WTC11 (cell line): Measurements from ENCODE around the gene VDR. TPM values are rescaled to one million over a fixed set of nuclear protein-coding genes. Genes with fewer than 3 reads are reported as not detected.

ENCODE experiments used
- ATAC-seq: fragments of 200-7000 bp; cut with Tn5 transposase; 2 replicates; pipeline ENCODE4 v1.10.0; 2021; ENCODE audit warnings: mild to moderate bottlenecking, moderate library complexity
- CTCF ChIA-PET: fragments of 300-600 bp; sonication (Branson Sonifier 250); formaldehyde crosslinking; loops from one replicate; lab custom pipeline; 2021; ENCODE audit warnings: antibody characterized with exemption; lab: Charles Lee
- POLR2A ChIA-PET: fragments of 350-600 bp; sonication (Branson Sonifier 250); formaldehyde crosslinking; loops from one replicate; lab custom pipeline; 2021; ENCODE audit warnings: antibody characterized with exemption; lab: Charles Lee
- DNase-seq: peaks from one replicate; pipeline ENCODE4 v3.0.0; 2021; ENCODE audit warnings: low spot score
- H3K27ac Mint-ChIP-seq: 2 replicates; pipeline ENCODE4 v1.8.0; 2021; ENCODE audit warnings: mixed read lengths
- H3K27me3 Mint-ChIP-seq: 2 replicates; pipeline ENCODE4 v1.8.0; 2021; ENCODE audit warnings: low read depth, mild to moderate bottlenecking, moderate library complexity, mixed read lengths
- H3K36me3 Mint-ChIP-seq: 2 replicates; pipeline ENCODE4 v1.8.0; 2021; ENCODE audit warnings: mixed read lengths
- H3K4me1 Mint-ChIP-seq: 2 replicates; pipeline ENCODE4 v1.8.0; 2022; ENCODE audit warnings: mixed read lengths
- H3K4me3 Mint-ChIP-seq: 2 replicates; pipeline ENCODE4 v1.8.0; 2021; ENCODE audit warnings: mild to moderate bottlenecking, moderate library complexity, mixed read lengths
- H3K9me3 Mint-ChIP-seq: 2 replicates; pipeline ENCODE4 v1.8.0; 2021; ENCODE audit warnings: mixed read lengths
- AFF4 ChIP-seq: sonication (generic); formaldehyde crosslinking; IDR thresholded peaks from 2 replicates; pipeline ENCODE4 v1.8.1; 2023; ENCODE audit warnings: mild to moderate bottlenecking, missing genetic modification reagents, borderline replicate concordance
- CBFB ChIP-seq: sonication (generic); formaldehyde crosslinking; IDR thresholded peaks from 2 replicates; pipeline ENCODE4 v1.8.1; 2022; ENCODE audit warnings: mild to moderate bottlenecking, low read depth, missing genetic modification reagents
- ETV6 ChIP-seq: sonication (generic); formaldehyde crosslinking; IDR thresholded peaks from 2 replicates; pipeline ENCODE4 v1.8.1; 2022; ENCODE audit warnings: mild to moderate bottlenecking, missing genetic modification reagents
- JUN ChIP-seq: sonication (generic); formaldehyde crosslinking; IDR thresholded peaks from 2 replicates; pipeline ENCODE4 v1.8.0; 2023; ENCODE audit warnings: mild to moderate bottlenecking, missing genetic modification reagents
- KAT7 ChIP-seq: sonication (generic); formaldehyde crosslinking; IDR thresholded peaks from 2 replicates; pipeline ENCODE4 v1.8.1; 2023; ENCODE audit warnings: missing genetic modification reagents, mild to moderate bottlenecking, borderline replicate concordance
- MLX ChIP-seq: sonication (generic); formaldehyde crosslinking; IDR thresholded peaks from 2 replicates; pipeline ENCODE4 v1.8.1; 2023; ENCODE audit warnings: mild to moderate bottlenecking, missing genetic modification reagents, moderate library complexity
- MYBL2 ChIP-seq: sonication (generic); formaldehyde crosslinking; IDR thresholded peaks from 2 replicates; pipeline ENCODE4 v1.8.1; 2023; ENCODE audit warnings: mild to moderate bottlenecking, moderate library complexity, missing genetic modification reagents
- NR1H2 ChIP-seq: sonication (generic); formaldehyde crosslinking; IDR thresholded peaks from 2 replicates; pipeline ENCODE4 v1.9.0; 2021; ENCODE audit warnings: mild to moderate bottlenecking, moderate library complexity, missing genetic modification reagents
- PRDM15 ChIP-seq: sonication (generic); formaldehyde crosslinking; IDR thresholded peaks from 2 replicates; pipeline ENCODE4 v1.8.0; 2022; ENCODE audit warnings: missing genetic modification reagents
- TEAD4 ChIP-seq: sonication (generic); formaldehyde crosslinking; IDR thresholded peaks from 2 replicates; pipeline ENCODE4 v1.8.0; 2022; ENCODE audit warnings: mild to moderate bottlenecking, missing genetic modification reagents
- ZNF219 ChIP-seq: sonication (generic); formaldehyde crosslinking; IDR thresholded peaks from 2 replicates; pipeline ENCODE4 v1.8.0; 2023; ENCODE audit warnings: missing genetic modification reagents, mild to moderate bottlenecking, borderline replicate concordance
- ZNF263 ChIP-seq: sonication (generic); formaldehyde crosslinking; IDR thresholded peaks from 2 replicates; pipeline ENCODE4 v1.8.1; 2022; ENCODE audit warnings: low read depth, mild to moderate bottlenecking, moderate library complexity, missing genetic modification reagents
- ZNF317 ChIP-seq: sonication (generic); formaldehyde crosslinking; IDR thresholded peaks from 2 replicates; pipeline ENCODE4 v1.8.1; 2023; ENCODE audit warnings: low read depth, mild to moderate bottlenecking, moderate library complexity, missing genetic modification reagents, borderline replicate concordance
- total RNA-seq: library from RNA; stranded (reverse); gene quantifications from 3 replicates; pipeline ENCODE4 v1.2.3, GENCODE V29; 2021
- TF ChIP-seq, protein P1 (sequence below): sonication (generic); formaldehyde crosslinking; IDR thresholded peaks from 2 replicates; pipeline ENCODE4 v1.8.1; 2022; ENCODE audit warnings: mild to moderate bottlenecking, moderate library complexity, missing genetic modification reagents
- TF ChIP-seq, protein P2 (sequence below): fragments of 250-450 bp; sonication (Bioruptor Pico); IDR thresholded peaks from 2 replicates; pipeline ENCODE4 v1.9.0; 2021; ENCODE audit warnings: mild to moderate bottlenecking, borderline replicate concordance
- TF ChIP-seq, protein P3 (sequence below): sonication (generic); formaldehyde crosslinking; conservative IDR thresholded peaks from 2 replicates; pipeline ENCODE4 v1.8.1; 2023; ENCODE audit warnings: mild to moderate bottlenecking, low read depth, missing genetic modification reagents, moderate library complexity
- TF ChIP-seq, protein P4 (sequence below): sonication (generic); formaldehyde crosslinking; IDR thresholded peaks from 2 replicates; pipeline ENCODE4 v1.8.1; 2023; ENCODE audit warnings: mild to moderate bottlenecking, missing genetic modification reagents

VDR gene
- total RNA-seq, 1 experiment from 2014 or later = 1.3 TPM

DNA sequence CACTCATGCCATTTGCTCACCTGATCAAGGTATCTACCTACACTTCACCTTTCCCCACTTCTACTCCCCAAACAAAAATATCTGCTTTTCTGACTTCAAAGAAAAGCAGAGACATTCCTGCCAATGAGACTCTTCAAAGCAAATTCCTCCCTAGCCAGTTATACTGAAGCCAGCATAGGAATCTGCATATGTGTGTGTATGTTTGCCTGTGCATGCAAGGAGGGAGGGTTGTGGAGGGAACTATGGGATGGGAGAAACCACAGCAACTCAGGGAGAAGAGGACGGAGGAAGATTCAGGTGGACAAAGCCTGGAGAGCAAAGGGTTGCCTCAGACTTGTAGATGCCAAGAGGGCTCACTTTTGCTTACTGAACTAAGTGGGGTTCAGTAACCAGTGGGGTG, 26.4 kb upstream of the VDR start (continued):
- TF ChIP-seq PRDM15 (CRISPR knock-in tag) (no peak), KAT7 (CRISPR knock-in tag) (no peak), ZNF219 (CRISPR knock-in tag) (no peak)

GRCh38 chr12:47930634-47931033, 25.8 kb upstream of the VDR start:
- no peak overlapping the region for H3K27ac Mint-ChIP-seq
- TF ChIP-seq, protein P1, sequence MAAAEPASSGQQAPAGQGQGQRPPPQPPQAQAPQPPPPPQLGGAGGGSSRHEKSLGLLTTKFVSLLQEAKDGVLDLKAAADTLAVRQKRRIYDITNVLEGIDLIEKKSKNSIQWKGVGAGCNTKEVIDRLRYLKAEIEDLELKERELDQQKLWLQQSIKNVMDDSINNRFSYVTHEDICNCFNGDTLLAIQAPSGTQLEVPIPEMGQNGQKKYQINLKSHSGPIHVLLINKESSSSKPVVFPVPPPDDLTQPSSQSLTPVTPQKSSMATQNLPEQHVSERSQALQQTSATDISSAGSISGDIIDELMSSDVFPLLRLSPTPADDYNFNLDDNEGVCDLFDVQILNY (CRISPR knock-in tag) = no peak
- TF ChIP-seq, protein P2, sequence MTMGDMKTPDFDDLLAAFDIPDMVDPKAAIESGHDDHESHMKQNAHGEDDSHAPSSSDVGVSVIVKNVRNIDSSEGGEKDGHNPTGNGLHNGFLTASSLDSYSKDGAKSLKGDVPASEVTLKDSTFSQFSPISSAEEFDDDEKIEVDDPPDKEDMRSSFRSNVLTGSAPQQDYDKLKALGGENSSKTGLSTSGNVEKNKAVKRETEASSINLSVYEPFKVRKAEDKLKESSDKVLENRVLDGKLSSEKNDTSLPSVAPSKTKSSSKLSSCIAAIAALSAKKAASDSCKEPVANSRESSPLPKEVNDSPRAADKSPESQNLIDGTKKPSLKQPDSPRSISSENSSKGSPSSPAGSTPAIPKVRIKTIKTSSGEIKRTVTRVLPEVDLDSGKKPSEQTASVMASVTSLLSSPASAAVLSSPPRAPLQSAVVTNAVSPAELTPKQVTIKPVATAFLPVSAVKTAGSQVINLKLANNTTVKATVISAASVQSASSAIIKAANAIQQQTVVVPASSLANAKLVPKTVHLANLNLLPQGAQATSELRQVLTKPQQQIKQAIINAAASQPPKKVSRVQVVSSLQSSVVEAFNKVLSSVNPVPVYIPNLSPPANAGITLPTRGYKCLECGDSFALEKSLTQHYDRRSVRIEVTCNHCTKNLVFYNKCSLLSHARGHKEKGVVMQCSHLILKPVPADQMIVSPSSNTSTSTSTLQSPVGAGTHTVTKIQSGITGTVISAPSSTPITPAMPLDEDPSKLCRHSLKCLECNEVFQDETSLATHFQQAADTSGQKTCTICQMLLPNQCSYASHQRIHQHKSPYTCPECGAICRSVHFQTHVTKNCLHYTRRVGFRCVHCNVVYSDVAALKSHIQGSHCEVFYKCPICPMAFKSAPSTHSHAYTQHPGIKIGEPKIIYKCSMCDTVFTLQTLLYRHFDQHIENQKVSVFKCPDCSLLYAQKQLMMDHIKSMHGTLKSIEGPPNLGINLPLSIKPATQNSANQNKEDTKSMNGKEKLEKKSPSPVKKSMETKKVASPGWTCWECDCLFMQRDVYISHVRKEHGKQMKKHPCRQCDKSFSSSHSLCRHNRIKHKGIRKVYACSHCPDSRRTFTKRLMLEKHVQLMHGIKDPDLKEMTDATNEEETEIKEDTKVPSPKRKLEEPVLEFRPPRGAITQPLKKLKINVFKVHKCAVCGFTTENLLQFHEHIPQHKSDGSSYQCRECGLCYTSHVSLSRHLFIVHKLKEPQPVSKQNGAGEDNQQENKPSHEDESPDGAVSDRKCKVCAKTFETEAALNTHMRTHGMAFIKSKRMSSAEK = no peak
- TF ChIP-seq NR1H2 (no peak), MYBL2 (CRISPR knock-in tag) (no peak), ZNF263 (no peak), AFF4 (CRISPR knock-in tag) (no peak), KAT7 (CRISPR knock-in tag) (no peak), MLX (CRISPR knock-in tag) (no peak), CBFB (no peak), TEAD4 (CRISPR knock-in tag) (no peak), ETV6 (CRISPR knock-in tag) (no peak), JUN (no peak), ZNF317 (CRISPR knock-in tag) (no peak)
- TF ChIP-seq, protein P3, sequence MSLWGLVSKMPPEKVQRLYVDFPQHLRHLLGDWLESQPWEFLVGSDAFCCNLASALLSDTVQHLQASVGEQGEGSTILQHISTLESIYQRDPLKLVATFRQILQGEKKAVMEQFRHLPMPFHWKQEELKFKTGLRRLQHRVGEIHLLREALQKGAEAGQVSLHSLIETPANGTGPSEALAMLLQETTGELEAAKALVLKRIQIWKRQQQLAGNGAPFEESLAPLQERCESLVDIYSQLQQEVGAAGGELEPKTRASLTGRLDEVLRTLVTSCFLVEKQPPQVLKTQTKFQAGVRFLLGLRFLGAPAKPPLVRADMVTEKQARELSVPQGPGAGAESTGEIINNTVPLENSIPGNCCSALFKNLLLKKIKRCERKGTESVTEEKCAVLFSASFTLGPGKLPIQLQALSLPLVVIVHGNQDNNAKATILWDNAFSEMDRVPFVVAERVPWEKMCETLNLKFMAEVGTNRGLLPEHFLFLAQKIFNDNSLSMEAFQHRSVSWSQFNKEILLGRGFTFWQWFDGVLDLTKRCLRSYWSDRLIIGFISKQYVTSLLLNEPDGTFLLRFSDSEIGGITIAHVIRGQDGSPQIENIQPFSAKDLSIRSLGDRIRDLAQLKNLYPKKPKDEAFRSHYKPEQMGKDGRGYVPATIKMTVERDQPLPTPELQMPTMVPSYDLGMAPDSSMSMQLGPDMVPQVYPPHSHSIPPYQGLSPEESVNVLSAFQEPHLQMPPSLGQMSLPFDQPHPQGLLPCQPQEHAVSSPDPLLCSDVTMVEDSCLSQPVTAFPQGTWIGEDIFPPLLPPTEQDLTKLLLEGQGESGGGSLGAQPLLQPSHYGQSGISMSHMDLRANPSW (CRISPR knock-in tag) = no peak
- TF ChIP-seq, protein P4, sequence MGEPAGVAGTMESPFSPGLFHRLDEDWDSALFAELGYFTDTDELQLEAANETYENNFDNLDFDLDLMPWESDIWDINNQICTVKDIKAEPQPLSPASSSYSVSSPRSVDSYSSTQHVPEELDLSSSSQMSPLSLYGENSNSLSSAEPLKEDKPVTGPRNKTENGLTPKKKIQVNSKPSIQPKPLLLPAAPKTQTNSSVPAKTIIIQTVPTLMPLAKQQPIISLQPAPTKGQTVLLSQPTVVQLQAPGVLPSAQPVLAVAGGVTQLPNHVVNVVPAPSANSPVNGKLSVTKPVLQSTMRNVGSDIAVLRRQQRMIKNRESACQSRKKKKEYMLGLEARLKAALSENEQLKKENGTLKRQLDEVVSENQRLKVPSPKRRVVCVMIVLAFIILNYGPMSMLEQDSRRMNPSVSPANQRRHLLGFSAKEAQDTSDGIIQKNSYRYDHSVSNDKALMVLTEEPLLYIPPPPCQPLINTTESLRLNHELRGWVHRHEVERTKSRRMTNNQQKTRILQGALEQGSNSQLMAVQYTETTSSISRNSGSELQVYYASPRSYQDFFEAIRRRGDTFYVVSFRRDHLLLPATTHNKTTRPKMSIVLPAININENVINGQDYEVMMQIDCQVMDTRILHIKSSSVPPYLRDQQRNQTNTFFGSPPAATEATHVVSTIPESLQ = no peak
- H3K36me3 Mint-ChIP-seq = no peaks in the 10 kb centered on the region
- H3K27me3 Mint-ChIP-seq = peaks cover 4% of the 10 kb centered on the region; the same call in 1 of the 2 replicates
- CTCF ChIA-PET = interaction anchor here (0.6 to 1.5 kb wide), 5 partner anchors 8 to 60 kb away, joined by 3 to 5 read pairs (median 4); partner anchors contain the start of gene TMEM106C
- no peak for DNase-seq
- no peak for ATAC-seq
- H3K9me3 Mint-ChIP-seq = no peaks in the 10 kb centered on the region
- no peak overlapping the region for H3K4me3 Mint-ChIP-seq
- POLR2A ChIA-PET = interaction anchor here (0.6 kb wide), 1 partner anchor 725 kb away, joined by 5 read pairs; no protein-coding TSS in a partner anchor
- H3K4me1 Mint-ChIP-seq = no peaks in the 10 kb centered on the region
